ENCODE data around the gene NKIRAS2.
A peak's percentile ranks its signal among the peaks of the same experiment; 100 is the strongest.
"Not testable (repeated sequence)": the region's sequence is repeated elsewhere in the genome, so short reads cannot be mapped to it uniquely, and the experiment has no call there.

The NKIRAS2 gene

GRCh38 chr17:42016411-42016831 is 3.5 kb upstream of the NKIRAS2 start:
- TF ChIP-seq, protein P1, sequence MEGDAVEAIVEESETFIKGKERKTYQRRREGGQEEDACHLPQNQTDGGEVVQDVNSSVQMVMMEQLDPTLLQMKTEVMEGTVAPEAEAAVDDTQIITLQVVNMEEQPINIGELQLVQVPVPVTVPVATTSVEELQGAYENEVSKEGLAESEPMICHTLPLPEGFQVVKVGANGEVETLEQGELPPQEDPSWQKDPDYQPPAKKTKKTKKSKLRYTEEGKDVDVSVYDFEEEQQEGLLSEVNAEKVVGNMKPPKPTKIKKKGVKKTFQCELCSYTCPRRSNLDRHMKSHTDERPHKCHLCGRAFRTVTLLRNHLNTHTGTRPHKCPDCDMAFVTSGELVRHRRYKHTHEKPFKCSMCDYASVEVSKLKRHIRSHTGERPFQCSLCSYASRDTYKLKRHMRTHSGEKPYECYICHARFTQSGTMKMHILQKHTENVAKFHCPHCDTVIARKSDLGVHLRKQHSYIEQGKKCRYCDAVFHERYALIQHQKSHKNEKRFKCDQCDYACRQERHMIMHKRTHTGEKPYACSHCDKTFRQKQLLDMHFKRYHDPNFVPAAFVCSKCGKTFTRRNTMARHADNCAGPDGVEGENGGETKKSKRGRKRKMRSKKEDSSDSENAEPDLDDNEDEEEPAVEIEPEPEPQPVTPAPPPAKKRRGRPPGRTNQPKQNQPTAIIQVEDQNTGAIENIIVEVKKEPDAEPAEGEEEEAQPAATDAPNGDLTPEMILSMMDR (IDR thresholded peaks at IDR 0.05; ENCODE audit: low read depth, low read length): no peak

DNA sequence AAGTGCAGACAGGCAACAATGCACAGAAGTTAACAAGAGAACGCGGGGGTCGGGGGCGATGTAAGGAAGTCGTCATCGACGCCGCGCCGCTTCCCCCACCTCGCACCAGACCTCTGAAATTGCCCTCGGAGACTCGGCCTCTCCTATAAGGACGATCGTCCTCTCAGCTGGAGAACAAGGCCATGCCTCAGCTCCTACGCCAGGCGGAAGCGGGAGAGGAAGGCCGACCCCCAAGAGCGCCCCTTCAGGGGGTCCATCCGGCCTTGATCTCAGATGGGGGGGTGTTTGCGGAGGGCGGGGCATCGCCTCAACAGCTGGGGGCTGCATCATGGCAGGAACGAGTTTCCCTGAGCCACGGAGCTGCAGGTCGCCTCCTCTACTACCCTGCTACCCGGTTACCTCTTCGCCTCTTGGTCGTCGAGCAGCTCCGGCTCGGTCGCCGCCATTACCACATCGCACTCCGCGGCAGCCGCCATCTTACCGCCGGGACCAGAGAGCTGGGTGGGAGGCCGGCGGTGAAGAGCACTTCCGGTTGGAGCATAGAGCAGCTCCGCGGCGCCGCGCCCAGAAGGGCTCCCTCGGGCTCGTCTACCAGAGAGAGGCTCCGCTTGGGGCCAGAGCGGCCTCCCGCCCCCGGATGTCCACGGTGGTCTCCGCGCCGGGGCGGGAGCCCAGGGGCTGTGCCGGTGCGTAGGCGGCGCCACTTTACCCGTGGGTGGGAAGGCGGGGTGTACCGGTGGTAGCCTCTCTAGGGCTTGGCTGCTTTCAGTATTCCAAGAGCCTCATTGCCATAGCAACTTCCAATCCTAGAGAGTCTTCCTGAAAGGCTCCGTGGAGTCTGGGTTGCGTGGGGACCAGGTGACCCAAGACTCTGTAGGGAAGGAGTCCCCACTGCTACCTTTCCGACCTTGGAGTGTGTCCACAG is 2.7 kb upstream of the NKIRAS2 start, which contains the start of gene DNAJC7:
DNAJC7 (minus strand) TSS at position 499 of the 925 bp plus-strand sequence; CDS start at position 476, 23 bp downstream.
- Histone ChIP-seq H3K4me3 (ENCODE audit: low read depth, low read length) (peak within 1 kb of the TSS; percentile 93), H3K4me1 (no peaks in the 10 kb centered on the region), H3K27me3 (no peaks in the 10 kb centered on the region), H3K9me3 (no peaks in the 10 kb centered on the region), H3K36me3 (peaks cover 5% of the 10 kb centered on the region)
- peak; percentile 95 for DNase-seq
- TF ChIP-seq, protein P1 (IDR thresholded peaks at IDR 0.05; ENCODE audit: low read depth, low read length): no peak

More at GRCh38 chr17:42016411-42016831, 3.5 kb upstream of the NKIRAS2 start:
- Histone ChIP-seq H3K9me3 (no peaks in the 10 kb centered on the region), H3K27me3 (no peaks in the 10 kb centered on the region), H3K4me1 (no peaks in the 10 kb centered on the region), H3K36me3 (peaks cover 5% of the 10 kb centered on the region), H3K4me3 (ENCODE audit: low read depth, low read length) (peak overlapping the region; percentile 93)
- no peak for DNase-seq

DNA sequence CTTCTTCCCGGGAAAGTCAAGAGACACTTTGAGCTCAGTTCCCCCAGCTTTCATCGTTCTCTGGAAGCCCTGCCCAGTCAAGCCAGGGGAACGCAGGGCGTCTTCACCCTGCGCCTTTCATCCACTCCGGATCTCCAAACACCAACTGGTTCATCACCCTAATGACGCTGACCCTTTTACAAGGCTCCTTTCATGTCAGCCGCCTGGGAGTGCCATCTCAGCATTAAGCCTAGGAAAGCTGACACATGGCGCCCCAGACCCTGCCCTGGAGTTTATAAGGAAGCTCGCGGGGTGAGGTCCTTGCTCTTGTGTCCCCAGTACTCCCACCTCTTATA is 2.1 kb upstream of the NKIRAS2 start:
- Histone ChIP-seq H3K4me1 (no peaks in the 10 kb centered on the region), H3K4me3 (ENCODE audit: low read depth, low read length) (peak overlapping the region; percentile 93), H3K27me3 (no peaks in the 10 kb centered on the region), H3K36me3 (peaks cover 5% of the 10 kb centered on the region), H3K9me3 (no peaks in the 10 kb centered on the region)
- TF ChIP-seq, protein P1 (IDR thresholded peaks at IDR 0.05; ENCODE audit: low read depth, low read length): no peak
- DNase-seq: no peak

- TF ChIP-seq, protein P1 (IDR thresholded peaks at IDR 0.05; ENCODE audit: low read depth, low read length): no peak
- H3K4me3 ChIP-seq (ENCODE audit: low read depth, low read length): peak overlapping the region; percentile 93
These were observed 1.6 kb upstream of the NKIRAS2 start for GRCh38 chr17:42018339-42018738.

GRCh38 chr17:42018988-42019387 is 902 bp upstream of the NKIRAS2 start:
- Histone ChIP-seq H3K36me3 (peaks cover 9% of the 10 kb centered on the region), H3K4me3 (ENCODE audit: low read depth, low read length) (no peak overlapping the region), H3K27me3 (no peaks in the 10 kb centered on the region), H3K9me3 (no peaks in the 10 kb centered on the region), H3K4me1 (no peaks in the 10 kb centered on the region)
- no peak for DNase-seq
- TF ChIP-seq, protein P1 (IDR thresholded peaks at IDR 0.05; ENCODE audit: low read depth, low read length): no peak

More at GRCh38 chr17:42018339-42018738, 1.6 kb upstream of the NKIRAS2 start:
- Histone ChIP-seq H3K4me1 (no peaks in the 10 kb centered on the region), H3K36me3 (peaks cover 5% of the 10 kb centered on the region), H3K9me3 (no peaks in the 10 kb centered on the region), H3K27me3 (no peaks in the 10 kb centered on the region)
- no peak for DNase-seq

GRCh38 chr17:42020845-42021244 is 955 bp downstream of the NKIRAS2 start:
- not testable (repeated sequence) for H3K36me3 ChIP-seq, DNase-seq, H3K4me1 ChIP-seq, H3K27me3 ChIP-seq, H3K9me3 ChIP-seq
- H3K4me3 ChIP-seq (ENCODE audit: low read depth, low read length): peak overlapping the region; percentile 96

Data from BE2C (cell line).